ENCODE results near the gene ARL15. TPM values are rescaled to one million over a fixed set of nuclear protein-coding genes. Genes with fewer than 3 reads are reported as not detected.

The ARL15 gene
- total RNA-seq, 4 donors from 2014 or later: 16.6 to 48.8 (median 32.3) TPM

DNA sequence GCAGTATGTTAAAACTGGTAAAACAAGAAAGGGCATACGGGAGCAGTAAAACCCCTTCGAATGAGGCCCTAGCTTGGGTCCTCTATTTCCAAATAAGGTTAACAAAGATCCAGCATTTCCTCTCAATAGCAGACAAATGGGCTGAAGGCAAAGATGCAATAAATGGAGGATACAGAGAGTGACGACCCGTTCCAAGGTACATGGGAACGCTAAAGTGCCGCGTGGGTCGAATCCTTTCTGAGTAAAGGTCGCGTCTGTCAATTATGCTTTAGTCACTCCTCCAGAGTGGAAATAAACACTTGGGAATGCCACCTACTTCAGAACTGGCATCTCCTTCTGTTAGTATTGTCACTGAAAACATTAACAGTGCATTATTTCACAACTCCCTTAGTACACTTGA, 24.7 kb downstream of the ARL15 start:
- 27 to 44% methylated on average over 10 of the region's 10 CpGs for WGBS, 2 donors
- TF ChIP-seq, protein P1, sequence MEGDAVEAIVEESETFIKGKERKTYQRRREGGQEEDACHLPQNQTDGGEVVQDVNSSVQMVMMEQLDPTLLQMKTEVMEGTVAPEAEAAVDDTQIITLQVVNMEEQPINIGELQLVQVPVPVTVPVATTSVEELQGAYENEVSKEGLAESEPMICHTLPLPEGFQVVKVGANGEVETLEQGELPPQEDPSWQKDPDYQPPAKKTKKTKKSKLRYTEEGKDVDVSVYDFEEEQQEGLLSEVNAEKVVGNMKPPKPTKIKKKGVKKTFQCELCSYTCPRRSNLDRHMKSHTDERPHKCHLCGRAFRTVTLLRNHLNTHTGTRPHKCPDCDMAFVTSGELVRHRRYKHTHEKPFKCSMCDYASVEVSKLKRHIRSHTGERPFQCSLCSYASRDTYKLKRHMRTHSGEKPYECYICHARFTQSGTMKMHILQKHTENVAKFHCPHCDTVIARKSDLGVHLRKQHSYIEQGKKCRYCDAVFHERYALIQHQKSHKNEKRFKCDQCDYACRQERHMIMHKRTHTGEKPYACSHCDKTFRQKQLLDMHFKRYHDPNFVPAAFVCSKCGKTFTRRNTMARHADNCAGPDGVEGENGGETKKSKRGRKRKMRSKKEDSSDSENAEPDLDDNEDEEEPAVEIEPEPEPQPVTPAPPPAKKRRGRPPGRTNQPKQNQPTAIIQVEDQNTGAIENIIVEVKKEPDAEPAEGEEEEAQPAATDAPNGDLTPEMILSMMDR (IDR thresholded peaks at IDR 0.05): no peak
- no peak for TF ChIP-seq POLR2A (IDR thresholded peaks at IDR 0.05)
- no peak for DNase-seq (ENCODE audit: low spot score in 2 of 2)
- intact Hi-C loops (cut with DNase I; ENCODE audit: low total_unique reads): no loop called here
- no peak overlapping the region for H3K4me3 ChIP-seq (ENCODE audit: low read depth, poor library complexity, severe bottlenecking)

DNA sequence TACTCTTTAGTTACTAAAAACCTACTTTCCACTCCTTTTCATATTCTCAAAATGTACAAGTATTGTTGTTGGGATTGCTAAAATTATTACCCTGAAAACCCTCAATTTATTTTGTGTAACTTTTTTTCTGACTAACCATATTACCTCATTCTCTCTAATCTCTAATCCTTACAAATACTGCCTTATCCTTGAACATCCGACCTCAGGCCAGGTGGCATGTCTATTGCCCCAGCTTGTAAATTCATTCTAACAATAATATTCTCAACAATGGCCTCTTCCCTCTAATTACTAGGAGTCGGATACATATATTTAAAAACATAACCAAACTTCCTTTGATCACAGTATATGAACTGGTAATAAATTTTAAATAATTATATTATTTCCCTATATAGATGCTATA, 25.8 kb downstream of the ARL15 start:
- TF ChIP-seq, protein P1 (IDR thresholded peaks at IDR 0.05): no peak
- H3K4me3 ChIP-seq (ENCODE audit: low read depth, poor library complexity, severe bottlenecking): no peak overlapping the region
- intact Hi-C loops (cut with DNase I; ENCODE audit: low total_unique reads): no loop called here
- WGBS, 2 donors: 81 to 83% methylated on average over 2 of the region's 2 CpGs
- DNase-seq (ENCODE audit: low spot score in 2 of 2): no peak

DNA sequence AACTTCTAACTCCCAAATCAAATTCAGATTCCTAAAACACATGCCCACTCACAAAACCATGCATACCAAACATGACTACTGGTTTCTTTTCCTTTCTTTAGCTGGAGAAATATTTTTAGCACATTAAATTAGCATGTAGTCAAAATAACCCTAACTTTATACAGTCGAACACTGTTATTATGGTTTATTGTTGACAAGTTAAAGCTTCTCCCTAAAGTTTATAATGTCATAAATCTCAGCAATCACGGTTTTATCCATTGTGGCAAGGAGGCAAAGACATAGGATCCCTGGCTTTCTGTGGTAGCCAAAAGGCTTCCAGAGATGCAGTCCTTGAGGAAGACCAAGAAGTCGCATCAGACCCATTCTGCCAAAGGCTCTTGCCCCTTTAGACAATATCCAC, 27.5 kb downstream of the ARL15 start:
- intact Hi-C loops (cut with DNase I; ENCODE audit: low total_unique reads): no loop called here
- DNase-seq (ENCODE audit: low spot score in 2 of 2): no peak
- no peak for TF ChIP-seq POLR2A (IDR thresholded peaks at IDR 0.05)
- TF ChIP-seq, protein P1 (IDR thresholded peaks at IDR 0.05): no peak
- 58 to 67% methylated on average over 3 of the region's 3 CpGs for WGBS, 2 donors
- H3K4me3 ChIP-seq (ENCODE audit: low read depth, poor library complexity, severe bottlenecking): no peak overlapping the region

DNA sequence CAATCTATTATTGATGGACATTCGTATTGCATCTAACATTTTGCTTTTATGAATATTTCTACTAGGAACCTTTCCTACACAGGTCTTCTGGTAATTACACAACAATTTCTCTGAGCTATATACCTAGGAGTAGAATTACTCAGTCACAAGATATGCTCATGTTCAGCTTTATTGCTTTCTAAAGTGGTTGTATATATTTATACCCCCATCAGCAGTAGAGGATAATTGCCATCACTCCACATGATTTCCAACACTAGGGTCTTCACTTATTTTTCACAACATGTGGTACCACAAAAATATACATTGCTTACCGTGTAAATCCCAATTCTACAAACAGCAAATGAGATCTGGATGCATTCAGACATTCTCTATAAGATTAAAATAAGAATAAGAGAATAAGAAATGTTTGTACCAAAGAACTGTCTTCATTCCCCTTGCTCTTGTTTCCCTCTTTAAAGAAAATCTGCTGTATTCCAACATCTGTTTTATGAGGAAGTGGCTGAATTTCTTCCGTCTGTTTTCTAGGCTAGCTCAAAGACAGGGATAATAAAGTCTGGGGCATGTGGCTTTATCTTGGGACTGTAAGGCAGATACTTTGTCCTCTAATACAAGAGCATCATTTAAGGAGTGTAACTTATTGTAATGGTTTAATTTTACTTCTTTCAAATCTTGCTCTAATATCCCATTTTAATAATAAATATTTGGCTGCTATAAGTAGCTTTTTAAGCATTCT, 28.2 kb downstream of the ARL15 start:
- 78 to 80% methylated on average over 3 of the region's 3 CpGs for WGBS, 2 donors
- TF ChIP-seq POLR2A (IDR thresholded peaks at IDR 0.05): no peak
- TF ChIP-seq, protein P1 (IDR thresholded peaks at IDR 0.05): no peak
- intact Hi-C loops (cut with DNase I; ENCODE audit: low total_unique reads): no loop called here

DNA sequence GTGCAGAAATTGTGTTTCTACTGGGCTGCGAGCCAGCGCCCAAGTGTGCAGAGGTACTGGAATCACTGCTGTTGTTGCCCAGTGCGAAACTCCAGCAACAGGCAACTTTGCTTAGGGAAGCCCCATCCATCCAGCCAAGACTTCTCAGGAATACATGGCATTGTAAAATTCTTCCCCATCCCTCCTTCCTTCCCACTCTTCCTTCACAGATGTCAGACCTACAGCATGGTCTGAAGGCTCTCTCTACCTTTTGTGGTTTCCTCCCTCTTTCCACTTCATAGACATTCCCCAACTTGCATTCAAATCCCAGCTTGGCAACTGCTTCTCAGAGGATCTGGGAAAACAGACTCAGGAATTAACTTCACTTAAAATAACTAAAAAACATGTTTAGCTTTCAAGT, 30.4 kb downstream of the ARL15 start:
- WGBS, 2 donors: 97 to 100% methylated on average over 3 of the region's 3 CpGs
- DNase-seq (ENCODE audit: low spot score in 2 of 2): no peak
- intact Hi-C loops (cut with DNase I; ENCODE audit: low total_unique reads): no loop called here
- no peak overlapping the region for H3K4me3 ChIP-seq (ENCODE audit: low read depth, poor library complexity, severe bottlenecking)
- TF ChIP-seq, protein P1 (IDR thresholded peaks at IDR 0.05): no peak

More for the DNA sequence above, 28.2 kb downstream of the ARL15 start:
- no peak overlapping the region for H3K4me3 ChIP-seq (ENCODE audit: low read depth, poor library complexity, severe bottlenecking)
- no peak for DNase-seq (ENCODE audit: low spot score in 2 of 2)
